Small intestine (tissue), 7 donors: ENCODE results near the gene CNOT11. TPM values are rescaled to one million over a fixed set of nuclear protein-coding genes. Genes with fewer than 3 reads are reported as not detected.
A peak's percentile ranks its signal among the peaks of the same experiment; 100 is the strongest.

ENCODE experiments used
- DNase-seq, 2 donors: peaks; one replicate each; pipeline versions ENCODE4 v3.0.0 to v3.0.0-alpha.2; 2013
- FAIRE-seq: peaks from 2 replicates; lab custom pipeline; 2012; peaks lifted over from hg19 to GRCh38; lab: Jason Lieb, UNC
- H3K27ac ChIP-seq, 3 donors: one replicate each; pipeline ENCODE4 v1.5.1; 2013; ENCODE audit warnings: low read length in 2 of 3, mild to moderate bottlenecking in 2 of 3, control low read depth in 1 of 3, inconsistent platforms in 1 of 3, low read depth in 1 of 3, moderate library complexity in 1 of 3
- H3K27me3 ChIP-seq, 3 donors: one replicate each; pipeline ENCODE4 v1.6.1; 2013; ENCODE audit warnings: low read length in 3 of 3, inconsistent platforms in 1 of 3; ENCODE audit not compliant: control insufficient read depth in 3 of 3, insufficient read depth in 3 of 3
- H3K36me3 ChIP-seq, 3 donors: one replicate each; pipeline ENCODE4 v1.6.1; 2013; ENCODE audit warnings: low read length in 3 of 3, inconsistent platforms in 1 of 3, low read depth in 1 of 3, mild to moderate bottlenecking in 1 of 3, moderate library complexity in 1 of 3; ENCODE audit not compliant: control insufficient read depth in 3 of 3, insufficient read depth in 2 of 3
- H3K4me1 ChIP-seq, 3 donors: one replicate each; pipeline ENCODE4 v1.6.1; 2013; ENCODE audit warnings: low read length in 2 of 3, inconsistent platforms in 1 of 3, low read depth in 1 of 3, mild to moderate bottlenecking in 1 of 3, moderate library complexity in 1 of 3; ENCODE audit not compliant: control insufficient read depth in 3 of 3, insufficient read depth in 2 of 3
- H3K4me3 ChIP-seq, 3 donors: one replicate each; pipeline ENCODE4 v1.5.1; 2013; ENCODE audit warnings: low read length in 3 of 3, control low read depth in 1 of 3, inconsistent platforms in 1 of 3, low read depth in 1 of 3, mild to moderate bottlenecking in 1 of 3, moderate library complexity in 1 of 3
- H3K9me3 ChIP-seq, 2 donors: one replicate each; pipeline ENCODE4 v1.6.1; 2013; ENCODE audit warnings: low read depth in 1 of 2, low read length in 1 of 2; ENCODE audit not compliant: control insufficient read depth in 2 of 2, insufficient read depth in 1 of 2
- WGBS, 3 donors: extraction: QIAGEN DNeasy Blood & Tissue Kit; methylation state at CpG; one replicate each; pipeline ENCODE4 v1.1.7; 2013; 5-methylcytosine and 5-hydroxymethylcytosine counted together
- polyA plus RNA-seq, 4 donors: library from polyadenylated mRNA; stranded (reverse) in 3 of 4; unstranded in 1 of 4; fragments of 200-250 nt in 3 of 4; fragments of 120-200 nt in 1 of 4; gene quantifications; one replicate each; pipeline versions ENCODE4 v1.2.1 to v1.2.3, GENCODE V29; 2013
- donor health status: healthy with polysubstance abuse.
- donor health status: control.
- donor health status: control.
- donor health status: Bipolar disorder and iron deficiency.
- donor health status: healthy.

Gene CNOT11
- polyA plus RNA-seq, 4 donors = 22.4 to 53.3 (median 27.8) TPM

GRCh38 chr2:101291973-101292372 lies 39.3 kb downstream of the CNOT11 start:
- H3K9me3 ChIP-seq = no peaks in the 10 kb centered on the region
- no peak for DNase-seq

GRCh38 chr2:101293544-101293943 lies 40.9 kb downstream of the CNOT11 start:
- FAIRE-seq (no peak), DNase-seq (no peak)
- Histone ChIP-seq H3K4me3 (no peak overlapping the region), H3K9me3 (no peaks in the 10 kb centered on the region), H3K27me3 (no peaks in the 10 kb centered on the region), H3K27ac (no peak overlapping the region), H3K36me3 (peaks cover 2 to 15% (median 9%) of the 10 kb centered on the region in 3 donors), H3K4me1 (peaks cover 1 to 4% (median 2%) of the 10 kb centered on the region in 3 donors)
- 96 to 97% (median 96%) methylated on average over 2 of the region's 2 CpGs for WGBS, 3 donors

More at GRCh38 chr2:101291973-101292372, 39.3 kb downstream of the CNOT11 start:
- WGBS, 3 donors = 95 to 98% (median 95%) methylated on average over 3 of the region's 3 CpGs
- no peak overlapping the region for H3K27ac ChIP-seq
- peaks cover 0 to 2% (median 1%) of the 10 kb centered on the region in 3 donors for H3K4me1 ChIP-seq
- H3K27me3 ChIP-seq = no peaks in the 10 kb centered on the region
- H3K4me3 ChIP-seq = no peak overlapping the region
- peaks cover 4 to 25% (median 9%) of the 10 kb centered on the region in 3 donors for H3K36me3 ChIP-seq
- FAIRE-seq = no peak

GRCh38 chr2:101294861-101295260 lies 42.2 kb downstream of the CNOT11 start:
- H3K27me3 ChIP-seq = no peaks in the 10 kb centered on the region
- no peak overlapping the region for H3K27ac ChIP-seq
- WGBS, 3 donors = 74 to 85% (median 84%) methylated on average over 6 of the region's 6 CpGs
- H3K4me3 ChIP-seq = no peak overlapping the region
- H3K4me1 ChIP-seq = peaks cover 1 to 5% (median 2%) of the 10 kb centered on the region in 3 donors
- no peak for FAIRE-seq
- no peak for DNase-seq
- no peaks in the 10 kb centered on the region for H3K9me3 ChIP-seq
- peaks cover 2 to 15% (median 8%) of the 10 kb centered on the region in 3 donors for H3K36me3 ChIP-seq

GRCh38 chr2:101295895-101296294 lies 43.2 kb downstream of the CNOT11 start:
- H3K27ac ChIP-seq = no peak overlapping the region
- peaks cover 2 to 17% (median 8%) of the 10 kb centered on the region in 3 donors for H3K36me3 ChIP-seq
- no peak for FAIRE-seq
- H3K4me1 ChIP-seq = peaks cover 1 to 7% (median 2%) of the 10 kb centered on the region in 3 donors
- H3K9me3 ChIP-seq = no peaks in the 10 kb centered on the region
- 80 to 88% (median 85%) methylated on average over 2 of the region's 2 CpGs for WGBS, 3 donors
- no peak overlapping the region for H3K4me3 ChIP-seq
- no peak for DNase-seq
- H3K27me3 ChIP-seq = no peaks in the 10 kb centered on the region

GRCh38 chr2:101296371-101296770 lies 43.7 kb downstream of the CNOT11 start:
- WGBS, 3 donors = 86 to 95% (median 93%) methylated on average over 5 of the region's 5 CpGs

GRCh38 chr2:101297383-101297782 lies 44.7 kb downstream of the CNOT11 start:
- Histone ChIP-seq H3K36me3 (peaks cover 2 to 12% (median 8%) of the 10 kb centered on the region in 3 donors), H3K9me3 (no peaks in the 10 kb centered on the region), H3K27ac (no peak overlapping the region), H3K4me3 (no peak overlapping the region), H3K4me1 (peaks cover 1 to 7% (median 2%) of the 10 kb centered on the region in 3 donors), H3K27me3 (no peaks in the 10 kb centered on the region)
- DNase-seq (no peak), FAIRE-seq (no peak)
- WGBS, 3 donors = 79 to 87% (median 83%) methylated on average over 2 of the region's 2 CpGs

More at GRCh38 chr2:101296371-101296770, 43.7 kb downstream of the CNOT11 start:
- Histone ChIP-seq H3K4me3 (no peak overlapping the region), H3K27ac (no peak overlapping the region), H3K9me3 (no peaks in the 10 kb centered on the region), H3K4me1 (peaks cover 1 to 7% (median 2%) of the 10 kb centered on the region in 3 donors), H3K36me3 (peaks cover 2 to 15% (median 8%) of the 10 kb centered on the region in 3 donors), H3K27me3 (no peaks in the 10 kb centered on the region)
- no peak for FAIRE-seq
- DNase-seq = no peak

- no peak for FAIRE-seq
- WGBS, 3 donors = 45 to 64% (median 59%) methylated on average over 6 of the region's 6 CpGs
These were observed 46.9 kb downstream of the CNOT11 start for GRCh38 chr2:101299604-101300003.

GRCh38 chr2:101300164-101300563 lies 47.5 kb downstream of the CNOT11 start:
- FAIRE-seq (no peak), DNase-seq (no peak)
- no peak overlapping the region for H3K27ac ChIP-seq
- no peaks in the 10 kb centered on the region for H3K27me3 ChIP-seq
- WGBS, 3 donors = 84 to 91% (median 86%) methylated on average over 1 of the region's 1 CpG
- peaks cover 0 to 15% (median 1%) of the 10 kb centered on the region in 3 donors for H3K4me1 ChIP-seq
- no peak overlapping the region for H3K4me3 ChIP-seq
- H3K9me3 ChIP-seq = no peaks in the 10 kb centered on the region
- peaks cover 0 to 13% (median 0%) of the 10 kb centered on the region in 3 donors for H3K36me3 ChIP-seq

More at GRCh38 chr2:101299604-101300003, 46.9 kb downstream of the CNOT11 start:
- H3K9me3 ChIP-seq = no peaks in the 10 kb centered on the region
- no peak overlapping the region for H3K27ac ChIP-seq
- H3K4me1 ChIP-seq = peaks cover 1 to 13% (median 2%) of the 10 kb centered on the region in 3 donors
- peaks cover 0 to 13% (median 0%) of the 10 kb centered on the region in 3 donors for H3K36me3 ChIP-seq
- no peaks in the 10 kb centered on the region for H3K27me3 ChIP-seq
- no peak overlapping the region for H3K4me3 ChIP-seq
- peak in 1 of 2 donors; percentile 40 for DNase-seq
